Mucosa of descending colon (tissue), 3 donors: Measurements from ENCODE around the gene FHL2. TPM values are rescaled to one million over a fixed set of nuclear protein-coding genes. Genes with fewer than 3 reads are reported as not detected.

Source experiments
- ATAC-seq: fragments of 200-7000 bp; cut with Tn5 transposase; one replicate; pipeline ENCODE4 v1.9.1; 2020; ENCODE audit warnings: mild to moderate bottlenecking, moderate library complexity
- DNase-seq, 3 donors: peaks; one replicate each; pipeline ENCODE4 v3.0.0-alpha.2; 2020
- H3K36me3 ChIP-seq: fragments of 200-600 bp; one replicate; pipeline ENCODE4 v1.8.0; 2021; ENCODE audit warnings: low read depth, mild to moderate bottlenecking
- H3K4me1 ChIP-seq: fragments of 200-600 bp; one replicate; pipeline ENCODE4 v1.8.0; 2021; ENCODE audit warnings: low read depth, mild to moderate bottlenecking
- H3K4me3 ChIP-seq: fragments of 200-600 bp; one replicate; pipeline ENCODE4 v1.8.0; 2021; ENCODE audit warnings: mild to moderate bottlenecking
- H3K9me3 ChIP-seq: fragments of 200-600 bp; one replicate; pipeline ENCODE4 v1.8.0; 2021; ENCODE audit warnings: mild to moderate bottlenecking
- intact Hi-C, 2 donors: fragments of 100-400 bp; cut with DNase I in 1 of 2; cut with micrococcal nuclease in 1 of 2; formaldehyde crosslinking; loops; one replicate each; pipeline versions ENCODE4 v1.11.0 to v1.11.1; 2022; cut with DNase I, micrococcal nuclease
- total RNA-seq, 3 donors: library from RNA; stranded (reverse); fragmentation: NEBNext Ultra II Directional in 2 of 3; extraction: Animal tissue kit (Norgen Biotek cat#: 25700) in 2 of 3; gene quantifications; one replicate each; pipeline versions ENCODE4 v1.2.1 to v1.2.4, GENCODE V29; 2021 to 2023
- TF ChIP-seq, protein P1 (sequence below): fragments of 200-600 bp; IDR thresholded peaks from one replicate; pipeline ENCODE4 v1.8.0; 2022; ENCODE audit warnings: antibody characterized with exemption, mild to moderate bottlenecking
- donor health status: DM: no; HTN: no; CAD: no; lungs with moderate emphysema.
- donor health status: DM: no; HTN: no; CAD: no.
- donor health status: DM: no; HTN: yes; CAD: no.

FHL2 gene
- total RNA-seq, 3 donors from 2014 or later = 109 to 132 (median 113) TPM

DNA sequence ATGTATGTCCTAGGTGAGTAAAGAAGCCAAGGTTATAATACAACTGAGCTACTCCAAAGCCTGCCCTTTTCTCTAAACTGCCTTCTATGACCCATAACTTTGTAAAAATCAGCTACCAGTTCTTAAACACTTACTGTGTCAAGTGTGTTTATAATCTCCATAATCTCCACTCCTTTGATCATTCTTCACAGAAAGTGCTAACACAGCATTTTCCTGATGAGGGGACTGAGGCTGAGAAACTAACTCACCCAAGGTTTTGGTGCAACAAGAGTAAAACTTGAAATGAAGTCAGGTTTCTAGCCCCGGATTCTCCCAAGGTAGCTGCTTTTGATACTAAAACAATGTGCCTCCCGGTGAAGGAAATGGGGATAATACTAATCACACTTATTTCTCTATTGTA is 63.4 kb downstream of the FHL2 start:
- no peak for DNase-seq
- H3K9me3 ChIP-seq = no peaks in the 10 kb centered on the region
- intact Hi-C loops = no loop called here
- no peak overlapping the region for H3K4me3 ChIP-seq
- H3K36me3 ChIP-seq = no peaks in the 10 kb centered on the region
- ATAC-seq = no peak
- peaks cover 20% of the 10 kb centered on the region for H3K4me1 ChIP-seq
- TF ChIP-seq, protein P1, sequence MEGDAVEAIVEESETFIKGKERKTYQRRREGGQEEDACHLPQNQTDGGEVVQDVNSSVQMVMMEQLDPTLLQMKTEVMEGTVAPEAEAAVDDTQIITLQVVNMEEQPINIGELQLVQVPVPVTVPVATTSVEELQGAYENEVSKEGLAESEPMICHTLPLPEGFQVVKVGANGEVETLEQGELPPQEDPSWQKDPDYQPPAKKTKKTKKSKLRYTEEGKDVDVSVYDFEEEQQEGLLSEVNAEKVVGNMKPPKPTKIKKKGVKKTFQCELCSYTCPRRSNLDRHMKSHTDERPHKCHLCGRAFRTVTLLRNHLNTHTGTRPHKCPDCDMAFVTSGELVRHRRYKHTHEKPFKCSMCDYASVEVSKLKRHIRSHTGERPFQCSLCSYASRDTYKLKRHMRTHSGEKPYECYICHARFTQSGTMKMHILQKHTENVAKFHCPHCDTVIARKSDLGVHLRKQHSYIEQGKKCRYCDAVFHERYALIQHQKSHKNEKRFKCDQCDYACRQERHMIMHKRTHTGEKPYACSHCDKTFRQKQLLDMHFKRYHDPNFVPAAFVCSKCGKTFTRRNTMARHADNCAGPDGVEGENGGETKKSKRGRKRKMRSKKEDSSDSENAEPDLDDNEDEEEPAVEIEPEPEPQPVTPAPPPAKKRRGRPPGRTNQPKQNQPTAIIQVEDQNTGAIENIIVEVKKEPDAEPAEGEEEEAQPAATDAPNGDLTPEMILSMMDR = no peak

DNA sequence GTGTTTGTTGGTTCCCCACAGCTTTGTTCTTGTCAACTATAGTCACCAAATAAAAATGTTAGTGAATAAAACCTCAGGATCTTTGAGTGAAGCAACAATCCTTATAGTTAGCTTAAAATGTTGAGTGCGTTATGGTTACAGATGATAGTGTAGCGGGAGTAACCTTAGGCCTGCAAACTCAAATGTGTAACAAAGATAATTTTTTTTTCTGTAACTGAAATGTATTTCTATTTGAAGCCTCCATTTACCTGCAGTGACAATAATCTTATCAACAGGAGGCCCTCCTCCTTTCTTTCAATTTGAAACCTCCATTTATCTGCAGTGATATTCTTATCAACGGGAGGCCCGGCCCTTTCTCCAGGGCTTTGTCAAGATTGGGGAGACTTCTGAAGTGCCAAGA is 64.6 kb downstream of the FHL2 start:
- ATAC-seq = no peak
- intact Hi-C loops = no loop called here

DNA sequence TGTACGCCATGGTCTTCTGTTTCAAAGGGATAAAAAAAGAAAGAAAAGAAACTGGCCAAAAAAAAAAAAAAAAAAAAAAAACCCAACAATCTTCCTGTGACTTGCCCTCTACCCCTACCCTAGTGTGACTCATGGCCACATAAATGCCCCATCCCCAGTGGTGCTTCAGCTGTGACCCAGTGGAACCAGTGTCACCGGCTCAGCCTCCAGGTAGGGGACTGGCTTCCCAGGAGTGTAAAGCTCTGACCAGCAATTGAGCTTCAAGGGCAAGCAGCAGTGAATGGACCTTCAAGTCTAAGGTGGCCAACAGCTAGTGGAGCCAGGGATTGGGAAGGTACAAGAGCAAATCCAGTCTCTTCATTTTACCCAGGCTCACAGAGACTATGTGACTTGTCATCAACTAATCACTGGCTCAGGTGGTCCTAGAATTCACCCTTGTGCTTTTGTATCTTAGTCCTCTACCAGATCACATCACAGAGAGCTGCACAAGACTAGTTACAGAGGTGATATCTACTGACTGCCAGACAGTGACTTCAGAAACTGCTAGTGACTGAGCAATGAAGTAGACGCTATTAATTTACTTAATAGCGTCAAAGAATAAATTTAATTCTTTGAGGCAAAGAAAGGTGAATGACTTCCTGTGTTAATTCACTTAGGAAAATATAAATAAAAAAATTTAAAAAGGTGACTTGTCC is 68.0 kb downstream of the FHL2 start:
- H3K4me3 ChIP-seq = no peak overlapping the region
- no peaks in the 10 kb centered on the region for H3K9me3 ChIP-seq
- no peaks in the 10 kb centered on the region for H3K36me3 ChIP-seq
- ATAC-seq (peak; percentile 19), DNase-seq (no peak)
- peaks cover 16% of the 10 kb centered on the region for H3K4me1 ChIP-seq
- TF ChIP-seq, protein P1 = no peak
- intact Hi-C loops = no loop called here

More for the DNA sequence above, 64.6 kb downstream of the FHL2 start:
- H3K4me3 ChIP-seq = no peak overlapping the region
- H3K9me3 ChIP-seq = no peaks in the 10 kb centered on the region
- TF ChIP-seq, protein P1 = no peak
- no peak for DNase-seq
- peaks cover 22% of the 10 kb centered on the region for H3K4me1 ChIP-seq
- H3K36me3 ChIP-seq = no peaks in the 10 kb centered on the region

DNA sequence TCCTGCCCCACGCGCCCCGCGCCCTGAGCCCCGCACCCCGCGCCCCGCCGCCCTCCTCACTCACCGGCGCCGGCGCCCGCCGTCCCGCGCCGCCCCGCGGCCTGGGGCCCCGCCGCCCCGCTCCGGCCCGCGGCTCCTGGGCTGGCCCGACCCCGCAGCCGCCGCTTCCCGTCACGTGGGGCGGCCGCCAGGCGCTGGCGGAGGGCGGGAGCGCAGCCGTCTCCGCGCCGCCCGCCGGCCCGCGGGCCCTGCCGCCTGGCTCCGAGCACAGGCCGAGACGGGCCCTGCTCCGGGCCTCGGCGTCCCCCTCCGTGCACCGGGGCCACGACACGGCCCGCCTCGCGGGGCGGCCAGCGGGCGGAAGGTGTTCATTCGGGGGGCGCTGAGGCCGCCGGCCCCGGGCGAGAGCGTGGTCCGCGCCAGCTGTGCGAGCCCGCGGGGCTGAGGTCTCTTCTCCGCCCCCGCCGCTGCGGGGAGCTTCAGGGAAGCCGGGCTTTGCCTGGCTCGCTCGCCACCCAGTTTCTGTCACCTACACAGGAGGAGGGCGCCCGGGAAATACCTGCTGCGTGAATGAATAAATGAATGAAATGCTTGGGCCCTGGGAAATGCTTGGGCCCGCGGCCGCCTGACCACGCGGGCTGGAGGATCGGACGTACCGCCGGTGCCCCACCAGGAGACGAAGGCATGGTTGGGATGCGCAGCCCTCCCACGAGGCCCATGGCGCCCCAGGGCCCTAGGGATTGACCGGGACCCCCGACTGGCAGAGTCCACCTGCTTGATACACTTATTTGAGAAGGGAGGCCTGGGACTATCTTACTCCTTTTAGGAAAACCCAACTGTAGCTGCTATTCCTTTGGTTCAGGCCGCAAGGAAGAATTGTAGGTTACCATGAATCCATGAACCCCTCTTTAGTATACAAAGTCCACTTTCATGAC is 69.0 kb downstream of the FHL2 start, which contains the start of gene TGFBRAP1:
Gene TGFBRAP1 (minus strand): TSS at position 175 of the 935 bp plus-strand sequence. CDS start 21,434 bp downstream, outside the sequence.
- TF ChIP-seq, protein P1 = no peak
- intact Hi-C loops = no loop called here
- ATAC-seq = peak; percentile 92
- Histone ChIP-seq H3K4me3 (peak within 1 kb of the TSS; percentile 34), H3K36me3 (no peaks in the 10 kb centered on the region), H3K9me3 (no peaks in the 10 kb centered on the region), H3K4me1 (peaks cover 16% of the 10 kb centered on the region)
- DNase-seq = peak; percentile 55 to 78 (median 74)

DNA sequence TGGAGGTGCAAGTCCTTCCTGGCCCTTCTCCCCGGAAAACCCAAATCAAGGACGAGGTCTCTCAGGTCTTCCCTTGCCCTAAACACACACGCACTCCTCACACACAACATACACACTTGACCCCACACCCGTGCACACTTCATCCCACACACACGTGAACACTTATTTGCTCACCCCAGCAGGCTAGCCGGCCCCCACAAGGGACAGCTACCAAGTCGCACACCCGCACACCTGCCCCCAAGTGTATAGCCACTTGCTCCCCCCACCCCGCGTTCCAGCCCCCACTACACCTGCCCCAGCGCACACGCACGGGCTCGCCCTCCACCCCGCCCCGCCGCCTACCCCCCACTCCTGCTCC is 69.7 kb downstream of the FHL2 start:
- DNase-seq (peak in 2 of 3 donors; percentile 26 to 69), ATAC-seq (peak; percentile 24)
- H3K36me3 ChIP-seq = no peaks in the 10 kb centered on the region
- intact Hi-C loops = no loop called here
- TF ChIP-seq, protein P1 = no peak
- peak overlapping the region; percentile 34 for H3K4me3 ChIP-seq
- H3K4me1 ChIP-seq = peaks cover 16% of the 10 kb centered on the region
- H3K9me3 ChIP-seq = no peaks in the 10 kb centered on the region
